Uterus (tissue), 4 donors: ENCODE measurements around the gene ROGDI. TPM values are rescaled to one million over a fixed set of nuclear protein-coding genes. Genes with fewer than 3 reads are reported as not detected.

Source experiments
- DNase-seq, 2 donors: peaks; one replicate each; pipeline ENCODE4 v3.0.0-alpha.2; 2019 to 2020
- H3K27ac ChIP-seq, 2 donors: fragments of 200-600 bp; sonication (generic); 1 replicate in 1 of 2; 2 replicates in 1 of 2; pipeline ENCODE4 v1.5.1; 2016 to 2018
- H3K27me3 ChIP-seq, 2 donors: fragments of 200-600 bp; sonication (generic); one replicate each; pipeline ENCODE4 v1.5.1; 2018 to 2019; ENCODE audit warnings: control low read depth in 1 of 2
- H3K36me3 ChIP-seq, 2 donors: fragments of 200-600 bp; sonication (generic); one replicate each; pipeline ENCODE4 v1.5.1; 2019; ENCODE audit warnings: control low read depth in 1 of 2
- H3K4me1 ChIP-seq, 2 donors: fragments of 200-600 bp; sonication (generic); one replicate each; pipeline ENCODE4 v1.5.1; 2018 to 2019; ENCODE audit warnings: control low read depth in 1 of 2
- H3K4me3 ChIP-seq, 2 donors: fragments of 200-600 bp; sonication (generic); 1 replicate in 1 of 2; 2 replicates in 1 of 2; pipeline ENCODE4 v1.5.1; 2018 to 2019; ENCODE audit warnings: mild to moderate bottlenecking in 1 of 2
- H3K9me3 ChIP-seq, 2 donors: fragments of 200-600 bp; sonication (generic); one replicate each; pipeline ENCODE4 v1.5.1; 2019; ENCODE audit warnings: control low read depth in 1 of 2
- CTCF ChIP-seq, 4 experiments: fragments of 200-600 bp in 2 of 4; fragments of 450-650 bp in 2 of 4; sonication (generic) in 2 of 4; IDR thresholded peaks; one replicate each; pipeline ENCODE4 v1.5.1; 2016 to 2019; ENCODE audit warnings: antibody characterized with exemption in 4 of 4, mild to moderate bottlenecking in 2 of 4, moderate library complexity in 1 of 4
- POLR2A ChIP-seq, 2 donors: fragments of 450-650 bp; IDR thresholded peaks; one replicate each; pipeline ENCODE4 v1.6.1; 2016; ENCODE audit warnings: antibody characterized with exemption in 2 of 2, mild to moderate bottlenecking in 1 of 2, moderate library complexity in 1 of 2
- intact Hi-C: fragments of 100-400 bp; cut with DNase I; formaldehyde crosslinking; loops from one replicate; pipeline ENCODE4 v1.15.1; 2023; ENCODE audit warnings: low total_unique reads
- total RNA-seq, 4 donors: library from RNA; depleted of rRNA in 3 of 4; stranded (reverse); fragments of >200 nt in 3 of 4; gene quantifications; one replicate each; pipeline versions ENCODE4 v1.1.0 to v1.2.4, GENCODE V29; 2014 to 2023
- donor health status: DM: yes; HTN: yes; CAD: no.

ROGDI gene
- total RNA-seq, 4 donors from 2014 or later = 7.9 to 70.6 (median 21.5) TPM

GRCh38 chr16:4826980-4827379 is 24.5 kb upstream of the ROGDI start:
- TF ChIP-seq CTCF (IDR thresholded peaks at IDR 0.05) (no peak), POLR2A (IDR thresholded peaks at IDR 0.05) (no peak)
- H3K9me3 ChIP-seq = no peaks in the 10 kb centered on the region
- intact Hi-C loops = no loop called here
- no peaks in the 10 kb centered on the region for H3K36me3 ChIP-seq
- DNase-seq = no peak
- H3K27me3 ChIP-seq = no peaks in the 10 kb centered on the region
- H3K27ac ChIP-seq = no peak overlapping the region
- no peaks in the 10 kb centered on the region for H3K4me1 ChIP-seq
- H3K4me3 ChIP-seq = no peak overlapping the region

GRCh38 chr16:4826526-4826925 is 24.1 kb upstream of the ROGDI start:
- intact Hi-C loops = no loop called here
- Histone ChIP-seq H3K9me3 (no peaks in the 10 kb centered on the region), H3K36me3 (no peaks in the 10 kb centered on the region), H3K27me3 (no peaks in the 10 kb centered on the region), H3K4me3 (no peak overlapping the region), H3K27ac (no peak overlapping the region), H3K4me1 (no peaks in the 10 kb centered on the region)
- no peak for TF ChIP-seq CTCF (IDR thresholded peaks at IDR 0.05)
- no peak for TF ChIP-seq POLR2A (IDR thresholded peaks at IDR 0.05)
- DNase-seq = no peak

- Histone ChIP-seq H3K9me3 (no peaks in the 10 kb centered on the region), H3K4me3 (no peak overlapping the region), H3K4me1 (no peaks in the 10 kb centered on the region), H3K36me3 (no peaks in the 10 kb centered on the region), H3K27me3 (no peaks in the 10 kb centered on the region), H3K27ac (no peak overlapping the region)
- TF ChIP-seq CTCF (IDR thresholded peaks at IDR 0.05) (no peak), POLR2A (IDR thresholded peaks at IDR 0.05) (no peak)
- intact Hi-C loops = no loop called here
- no peak for DNase-seq
Measured at GRCh38 chr16:4825196-4825595, 22.8 kb upstream of the ROGDI start.

GRCh38 chr16:4820652-4821051 is 18.2 kb upstream of the ROGDI start:
- H3K36me3 ChIP-seq = no peaks in the 10 kb centered on the region
- H3K27me3 ChIP-seq = no peaks in the 10 kb centered on the region
- intact Hi-C loops = no loop called here

GRCh38 chr16:4814542-4815173 is 12.2 kb upstream of the ROGDI start:
- no peak for DNase-seq
- Histone ChIP-seq H3K9me3 (no peaks in the 10 kb centered on the region), H3K4me1 (no peaks in the 10 kb centered on the region), H3K27me3 (no peaks in the 10 kb centered on the region), H3K4me3 (no peak overlapping the region), H3K27ac (no peak overlapping the region), H3K36me3 (no peaks in the 10 kb centered on the region)
- intact Hi-C loops = no loop called here
- no peak for TF ChIP-seq CTCF (IDR thresholded peaks at IDR 0.05)
- no peak for TF ChIP-seq POLR2A (IDR thresholded peaks at IDR 0.05)

More at GRCh38 chr16:4820652-4821051, 18.2 kb upstream of the ROGDI start:
- H3K27ac ChIP-seq = no peak overlapping the region
- TF ChIP-seq POLR2A (IDR thresholded peaks at IDR 0.05) = no peak
- TF ChIP-seq CTCF (IDR thresholded peaks at IDR 0.05) = no peak
- no peaks in the 10 kb centered on the region for H3K9me3 ChIP-seq
- DNase-seq = no peak
- no peak overlapping the region for H3K4me3 ChIP-seq
- H3K4me1 ChIP-seq = no peaks in the 10 kb centered on the region
